Measurements from ENCODE around the gene SPATA13. TPM values are rescaled to one million over a fixed set of nuclear protein-coding genes. Genes with fewer than 3 reads are reported as not detected.

SPATA13 gene
- total RNA-seq, 1 donor from 2014 or later: 5.1 TPM

GRCh38 chr13:24281188-24282008 is 120.9 kb downstream of the SPATA13 start:
- TF ChIP-seq, protein P1, sequence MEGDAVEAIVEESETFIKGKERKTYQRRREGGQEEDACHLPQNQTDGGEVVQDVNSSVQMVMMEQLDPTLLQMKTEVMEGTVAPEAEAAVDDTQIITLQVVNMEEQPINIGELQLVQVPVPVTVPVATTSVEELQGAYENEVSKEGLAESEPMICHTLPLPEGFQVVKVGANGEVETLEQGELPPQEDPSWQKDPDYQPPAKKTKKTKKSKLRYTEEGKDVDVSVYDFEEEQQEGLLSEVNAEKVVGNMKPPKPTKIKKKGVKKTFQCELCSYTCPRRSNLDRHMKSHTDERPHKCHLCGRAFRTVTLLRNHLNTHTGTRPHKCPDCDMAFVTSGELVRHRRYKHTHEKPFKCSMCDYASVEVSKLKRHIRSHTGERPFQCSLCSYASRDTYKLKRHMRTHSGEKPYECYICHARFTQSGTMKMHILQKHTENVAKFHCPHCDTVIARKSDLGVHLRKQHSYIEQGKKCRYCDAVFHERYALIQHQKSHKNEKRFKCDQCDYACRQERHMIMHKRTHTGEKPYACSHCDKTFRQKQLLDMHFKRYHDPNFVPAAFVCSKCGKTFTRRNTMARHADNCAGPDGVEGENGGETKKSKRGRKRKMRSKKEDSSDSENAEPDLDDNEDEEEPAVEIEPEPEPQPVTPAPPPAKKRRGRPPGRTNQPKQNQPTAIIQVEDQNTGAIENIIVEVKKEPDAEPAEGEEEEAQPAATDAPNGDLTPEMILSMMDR (IDR thresholded peaks at IDR 0.05): no peak

GRCh38 chr13:24282256-24282655 is 121.7 kb downstream of the SPATA13 start:
- TF ChIP-seq, protein P1 (IDR thresholded peaks at IDR 0.05): no peak
- H3K4me3 Mint-ChIP-seq (ENCODE audit: unreplicated experiment): no peak overlapping the region
- peaks cover 10% of the 10 kb centered on the region for H3K36me3 Mint-ChIP-seq (ENCODE audit: low read depth)
- no peaks in the 10 kb centered on the region for H3K4me1 Mint-ChIP-seq (ENCODE audit: low read depth)
- no peak overlapping the region for H3K27ac Mint-ChIP-seq (ENCODE audit: unreplicated experiment)
- no peaks in the 10 kb centered on the region for H3K27me3 Mint-ChIP-seq (ENCODE audit: low read depth)
- no peak for DNase-seq (ENCODE audit: low spot score)
- no peaks in the 10 kb centered on the region for H3K9me3 Mint-ChIP-seq (ENCODE audit: low read depth)

More at GRCh38 chr13:24281188-24282008, 120.9 kb downstream of the SPATA13 start:
- no peaks in the 10 kb centered on the region for H3K27me3 Mint-ChIP-seq (ENCODE audit: low read depth)
- no peak overlapping the region for H3K27ac Mint-ChIP-seq (ENCODE audit: unreplicated experiment)
- H3K9me3 Mint-ChIP-seq (ENCODE audit: low read depth): no peaks in the 10 kb centered on the region
- no peak for DNase-seq (ENCODE audit: low spot score)
- no peak overlapping the region for H3K4me3 Mint-ChIP-seq (ENCODE audit: unreplicated experiment)
- peaks cover 7% of the 10 kb centered on the region for H3K36me3 Mint-ChIP-seq (ENCODE audit: low read depth)
- H3K4me1 Mint-ChIP-seq (ENCODE audit: low read depth): no peaks in the 10 kb centered on the region

DNA sequence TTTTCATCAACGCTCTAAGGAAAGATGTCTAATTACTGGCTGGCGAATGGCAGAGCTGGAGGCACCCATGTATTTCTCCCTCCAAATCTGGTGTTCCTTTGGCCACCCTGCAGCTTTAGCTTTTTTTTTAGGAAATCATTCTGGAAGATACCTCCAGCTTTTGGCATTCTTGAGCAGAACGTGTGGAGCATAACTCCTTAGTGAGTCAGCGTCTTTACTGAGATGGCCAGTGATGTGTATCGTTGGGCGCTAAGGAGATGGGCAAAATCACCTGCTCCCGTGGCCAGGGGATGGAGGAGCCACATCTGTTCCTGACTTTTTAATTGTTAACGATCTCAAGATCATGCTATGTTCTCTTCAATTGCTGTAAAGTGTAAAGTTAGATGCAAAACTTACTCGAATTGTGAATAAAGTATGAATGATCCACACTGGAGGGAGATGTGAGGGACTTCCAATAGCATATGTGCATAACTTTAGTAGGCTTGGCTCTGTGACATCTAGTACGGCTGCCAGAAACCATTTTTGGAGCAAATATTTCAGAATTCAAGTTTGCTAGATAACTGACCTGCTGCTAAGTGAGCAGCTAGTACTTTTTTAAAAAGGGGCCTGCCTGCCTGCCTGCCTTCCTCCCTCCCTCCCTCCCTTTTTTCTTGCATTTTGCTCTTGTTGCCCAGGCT is 124.5 kb downstream of the SPATA13 start:
- Mint-ChIP-seq H3K4me3 (ENCODE audit: unreplicated experiment) (no peak overlapping the region), H3K36me3 (ENCODE audit: low read depth) (peaks cover 13% of the 10 kb centered on the region), H3K4me1 (ENCODE audit: low read depth) (no peaks in the 10 kb centered on the region), H3K9me3 (ENCODE audit: low read depth) (no peaks in the 10 kb centered on the region), H3K27ac (ENCODE audit: unreplicated experiment) (no peak overlapping the region), H3K27me3 (ENCODE audit: low read depth) (no peaks in the 10 kb centered on the region)
- DNase-seq (ENCODE audit: low spot score): no peak
- TF ChIP-seq, protein P1 (IDR thresholded peaks at IDR 0.05): no peak

DNA sequence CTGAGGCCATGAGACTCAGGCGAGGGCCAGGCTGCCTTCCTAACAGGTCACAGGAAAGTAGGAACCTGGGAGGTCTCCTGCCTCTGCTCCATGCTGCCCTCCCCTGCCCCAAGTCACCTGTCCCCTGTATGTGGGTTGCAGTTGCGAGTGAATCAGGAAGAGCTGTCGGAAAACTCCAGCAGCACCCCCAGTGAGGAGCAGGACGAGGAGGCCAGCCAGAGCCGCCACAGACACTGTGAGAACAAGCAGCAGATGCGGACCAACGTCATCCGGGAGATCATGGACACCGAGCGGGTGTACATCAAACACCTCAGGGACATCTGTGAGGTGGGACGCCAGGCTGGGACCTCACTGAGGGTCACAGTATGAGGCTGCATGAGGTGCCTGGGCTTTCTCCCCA is 126.1 kb downstream of the SPATA13 start:
- TF ChIP-seq, protein P1 (IDR thresholded peaks at IDR 0.05): no peak
- no peak overlapping the region for H3K4me3 Mint-ChIP-seq (ENCODE audit: unreplicated experiment)
- peaks cover 15% of the 10 kb centered on the region for H3K36me3 Mint-ChIP-seq (ENCODE audit: low read depth)
- H3K4me1 Mint-ChIP-seq (ENCODE audit: low read depth): no peaks in the 10 kb centered on the region
- H3K27ac Mint-ChIP-seq (ENCODE audit: unreplicated experiment): no peak overlapping the region
- H3K9me3 Mint-ChIP-seq (ENCODE audit: low read depth): no peaks in the 10 kb centered on the region
- H3K27me3 Mint-ChIP-seq (ENCODE audit: low read depth): no peaks in the 10 kb centered on the region
- DNase-seq (ENCODE audit: low spot score): no peak

GRCh38 chr13:24287748-24288287 is 127.3 kb downstream of the SPATA13 start:
- Mint-ChIP-seq H3K4me1 (ENCODE audit: low read depth) (peaks cover 6% of the 10 kb centered on the region), H3K27me3 (ENCODE audit: low read depth) (no peaks in the 10 kb centered on the region), H3K36me3 (ENCODE audit: low read depth) (peaks cover 17% of the 10 kb centered on the region), H3K9me3 (ENCODE audit: low read depth) (no peaks in the 10 kb centered on the region), H3K4me3 (ENCODE audit: unreplicated experiment) (no peak overlapping the region), H3K27ac (ENCODE audit: unreplicated experiment) (no peak overlapping the region)
- no peak for DNase-seq (ENCODE audit: low spot score)
- TF ChIP-seq, protein P1 (IDR thresholded peaks at IDR 0.05): no peak
